LNCaP clone FGC (cell line): ENCODE data around the gene ANP32A.

Source experiments
- DNase-seq: peaks from one replicate; pipeline ENCODE4 v3.0.0-alpha.2; 2011; ENCODE audit warnings: low read depth
- H3K4me3 ChIP-seq: 2 replicates; pipeline ENCODE4 v1.5.1; 2011; ENCODE audit warnings: mild to moderate bottlenecking, low read depth, low read length, control low read depth
- CTCF ChIP-seq: IDR thresholded peaks from 2 replicates; pipeline ENCODE4 v1.5.1; 2012; ENCODE audit warnings: mild to moderate bottlenecking; ENCODE audit not compliant: control insufficient read depth, insufficient read depth; ENCODE audit errors: extremely low read depth

Gene ANP32A

GRCh38 chr15:68819495-68820294 lies 1.0 kb downstream of the ANP32A start:
- peak overlapping the region; percentile 96 for H3K4me3 ChIP-seq
- DNase-seq, result no peak
- no peak for TF ChIP-seq CTCF

GRCh38 chr15:68818769-68819494 lies 1.8 kb downstream of the ANP32A start:
- TF ChIP-seq CTCF, result no peak
- DNase-seq, result no peak
- H3K4me3 ChIP-seq, result peak overlapping the region; percentile 96

GRCh38 chr15:68818066-68818768 lies 2.5 kb downstream of the ANP32A start:
- TF ChIP-seq CTCF, result no peak
- H3K4me3 ChIP-seq, result peak overlapping the region; percentile 96
- DNase-seq, result no peak

- TF ChIP-seq CTCF, result no peak
- peak overlapping the region; percentile 96 for H3K4me3 ChIP-seq
These were observed 3.2 kb downstream of the ANP32A start for GRCh38 chr15:68817304-68818065.

GRCh38 chr15:68816795-68817303 lies 3.8 kb downstream of the ANP32A start:
- TF ChIP-seq CTCF, result no peak

More at GRCh38 chr15:68817304-68818065, 3.2 kb downstream of the ANP32A start:
- no peak for DNase-seq

GRCh38 chr15:68816158-68816557 lies 4.5 kb downstream of the ANP32A start:
- H3K4me3 ChIP-seq, result no peak overlapping the region

More at GRCh38 chr15:68816795-68817303, 3.8 kb downstream of the ANP32A start:
- DNase-seq, result no peak
- peak overlapping the region; percentile 96 for H3K4me3 ChIP-seq

More at GRCh38 chr15:68816158-68816557, 4.5 kb downstream of the ANP32A start:
- no peak for TF ChIP-seq CTCF
- no peak for DNase-seq
